ENCODE measurements around the gene KCNQ5. TPM values are rescaled to one million over a fixed set of nuclear protein-coding genes. Genes with fewer than 3 reads are reported as not detected.
"Not testable (repeated sequence)": the region's sequence is repeated elsewhere in the genome, so short reads cannot be mapped to it uniquely, and the experiment has no call there.

The KCNQ5 gene
- total and polyA plus RNA-seq, 2 donors: 1.0 to 1.7 TPM

- no peaks in the 10 kb centered on the region for H3K36me3 ChIP-seq (ENCODE audit: control insufficient read depth in 2 of 2, insufficient read depth in 2 of 2, low read length in 1 of 2)
- DNase-seq (ENCODE audit: low read depth in 6 of 9, low spot score in 9 of 9): no peak
- 97% methylated on average over 5 of the region's 5 CpGs for WGBS
- no peak overlapping the region for H3K27ac ChIP-seq (ENCODE audit: low read depth in 1 of 2, low read length in 1 of 2)
- no peaks in the 10 kb centered on the region for H3K4me1 ChIP-seq (ENCODE audit: control insufficient read depth in 2 of 2, insufficient read depth in 2 of 2, low read length in 2 of 2)
- H3K9me3 ChIP-seq (ENCODE audit: control insufficient read depth in 2 of 2, insufficient read depth in 1 of 2, low read length in 1 of 2): no peaks in the 10 kb centered on the region
- no peaks in the 10 kb centered on the region for H3K27me3 ChIP-seq (ENCODE audit: control insufficient read depth in 2 of 2, insufficient read depth in 1 of 2, low read length in 1 of 2)
- no peak overlapping the region for H3K4me3 ChIP-seq (ENCODE audit: low read length in 2 of 2)
Measured at GRCh38 chr6:73169633-73170032, 547.8 kb downstream of the KCNQ5 start.

DNA sequence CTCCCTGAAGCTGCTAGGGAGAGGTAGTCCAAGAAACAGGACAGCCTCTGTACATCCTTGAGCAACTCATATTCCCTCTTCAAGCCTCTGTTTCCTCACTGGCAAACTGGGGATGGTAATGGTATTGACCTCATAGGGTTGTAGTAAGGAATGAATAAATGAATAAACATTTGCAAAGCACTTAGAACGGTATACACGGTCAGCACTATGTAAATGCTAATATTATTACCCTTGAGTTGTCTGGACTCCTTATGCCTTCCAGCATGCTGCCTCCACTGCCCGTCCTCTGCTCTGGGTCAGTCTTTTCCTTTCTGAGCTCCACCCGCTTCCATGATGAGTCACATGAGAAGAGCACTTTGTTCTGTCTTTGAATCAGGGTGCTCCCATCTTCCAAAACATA lies 552.8 kb downstream of the KCNQ5 start:
- H3K27ac ChIP-seq (ENCODE audit: low read depth in 1 of 2, low read length in 1 of 2): no peak overlapping the region
- DNase-seq (ENCODE audit: low read depth in 6 of 9, low spot score in 9 of 9): no peak
- H3K36me3 ChIP-seq (ENCODE audit: control insufficient read depth in 2 of 2, insufficient read depth in 2 of 2, low read length in 1 of 2): no peaks in the 10 kb centered on the region
- no peaks in the 10 kb centered on the region for H3K27me3 ChIP-seq (ENCODE audit: control insufficient read depth in 2 of 2, insufficient read depth in 1 of 2, low read length in 1 of 2)
- WGBS: over 99% methylated on average over 4 of the region's 4 CpGs
- no peaks in the 10 kb centered on the region for H3K9me3 ChIP-seq (ENCODE audit: control insufficient read depth in 2 of 2, insufficient read depth in 1 of 2, low read length in 1 of 2)
- H3K4me3 ChIP-seq (ENCODE audit: low read length in 2 of 2): no peak overlapping the region
- no peaks in the 10 kb centered on the region for H3K4me1 ChIP-seq (ENCODE audit: control insufficient read depth in 2 of 2, insufficient read depth in 2 of 2, low read length in 2 of 2)

- 95% methylated on average over 6 of the region's 6 CpGs for WGBS
- H3K4me3 ChIP-seq (ENCODE audit: low read length in 2 of 2): no peak overlapping the region
- H3K9me3 ChIP-seq (ENCODE audit: control insufficient read depth in 2 of 2, insufficient read depth in 1 of 2, low read length in 1 of 2): no peaks in the 10 kb centered on the region
Measured at GRCh38 chr6:73176057-73176456, 554.2 kb downstream of the KCNQ5 start.

GRCh38 chr6:73177221-73177944 lies 555.5 kb downstream of the KCNQ5 start:
- H3K9me3 ChIP-seq (ENCODE audit: control insufficient read depth in 2 of 2, insufficient read depth in 1 of 2, low read length in 1 of 2): no peaks in the 10 kb centered on the region
- 96% methylated on average over 5 of the region's 5 CpGs for whole genome bisulfite sequencing
- no peak for DNase-seq (ENCODE audit: low read depth in 6 of 9, low spot score in 9 of 9)

More at GRCh38 chr6:73176057-73176456, 554.2 kb downstream of the KCNQ5 start:
- Histone ChIP-seq H3K27me3 (ENCODE audit: control insufficient read depth in 2 of 2, insufficient read depth in 1 of 2, low read length in 1 of 2) (no peaks in the 10 kb centered on the region), H3K4me1 (ENCODE audit: control insufficient read depth in 2 of 2, insufficient read depth in 2 of 2, low read length in 2 of 2) (no peaks in the 10 kb centered on the region), H3K36me3 (ENCODE audit: control insufficient read depth in 2 of 2, insufficient read depth in 2 of 2, low read length in 1 of 2) (no peaks in the 10 kb centered on the region), H3K27ac (ENCODE audit: low read depth in 1 of 2, low read length in 1 of 2) (no peak overlapping the region)
- DNase-seq (ENCODE audit: low read depth in 6 of 9, low spot score in 9 of 9): no peak

DNA sequence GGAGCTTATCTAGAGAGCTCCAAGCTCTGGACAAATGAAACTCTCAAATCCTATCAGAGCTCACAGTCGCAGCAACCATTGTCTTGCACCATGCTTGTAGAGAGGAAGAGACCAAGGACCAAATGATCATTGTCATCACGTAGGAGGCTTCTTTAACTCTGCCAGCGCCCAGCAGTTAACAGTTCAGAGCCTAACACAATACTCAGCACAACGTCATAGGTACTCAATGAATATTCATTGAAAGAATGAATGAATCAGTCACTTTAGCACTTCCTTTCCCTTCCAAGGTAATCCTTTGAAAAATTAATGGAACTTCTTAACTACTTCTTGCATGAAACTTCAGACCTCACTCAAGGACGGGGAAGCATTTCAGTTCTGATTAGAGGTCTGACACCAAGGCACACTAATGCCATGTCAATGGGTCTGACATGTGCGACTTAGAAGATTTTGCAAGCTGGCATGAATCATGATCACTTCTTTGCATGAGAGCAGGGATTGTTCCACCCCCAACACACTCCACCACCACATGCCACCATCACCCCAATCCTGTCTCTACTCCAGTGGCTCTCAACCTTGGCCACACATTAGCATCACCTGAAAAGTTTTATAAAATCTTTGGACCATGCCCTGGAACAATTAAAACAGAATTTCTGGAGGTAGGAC lies 558.3 kb downstream of the KCNQ5 start:
- WGBS: 94% methylated on average over 6 of the region's 6 CpGs
- Histone ChIP-seq H3K27me3 (ENCODE audit: control insufficient read depth in 2 of 2, insufficient read depth in 1 of 2, low read length in 1 of 2) (no peaks in the 10 kb centered on the region), H3K9me3 (ENCODE audit: control insufficient read depth in 2 of 2, insufficient read depth in 1 of 2, low read length in 1 of 2) (no peaks in the 10 kb centered on the region), H3K4me3 (ENCODE audit: low read length in 2 of 2) (no peak overlapping the region), H3K27ac (ENCODE audit: low read depth in 1 of 2, low read length in 1 of 2) (no peak overlapping the region), H3K36me3 (ENCODE audit: control insufficient read depth in 2 of 2, insufficient read depth in 2 of 2, low read length in 1 of 2) (no peaks in the 10 kb centered on the region), H3K4me1 (ENCODE audit: control insufficient read depth in 2 of 2, insufficient read depth in 2 of 2, low read length in 2 of 2) (no peaks in the 10 kb centered on the region)
- no peak for DNase-seq (ENCODE audit: low read depth in 6 of 9, low spot score in 9 of 9)

More at GRCh38 chr6:73177221-73177944, 555.5 kb downstream of the KCNQ5 start:
- Histone ChIP-seq H3K4me1 (ENCODE audit: control insufficient read depth in 2 of 2, insufficient read depth in 2 of 2, low read length in 2 of 2) (no peaks in the 10 kb centered on the region), H3K27me3 (ENCODE audit: control insufficient read depth in 2 of 2, insufficient read depth in 1 of 2, low read length in 1 of 2) (no peaks in the 10 kb centered on the region), H3K36me3 (ENCODE audit: control insufficient read depth in 2 of 2, insufficient read depth in 2 of 2, low read length in 1 of 2) (no peaks in the 10 kb centered on the region), H3K4me3 (ENCODE audit: low read length in 2 of 2) (no peak overlapping the region), H3K27ac (ENCODE audit: low read depth in 1 of 2, low read length in 1 of 2) (no peak overlapping the region)

DNA sequence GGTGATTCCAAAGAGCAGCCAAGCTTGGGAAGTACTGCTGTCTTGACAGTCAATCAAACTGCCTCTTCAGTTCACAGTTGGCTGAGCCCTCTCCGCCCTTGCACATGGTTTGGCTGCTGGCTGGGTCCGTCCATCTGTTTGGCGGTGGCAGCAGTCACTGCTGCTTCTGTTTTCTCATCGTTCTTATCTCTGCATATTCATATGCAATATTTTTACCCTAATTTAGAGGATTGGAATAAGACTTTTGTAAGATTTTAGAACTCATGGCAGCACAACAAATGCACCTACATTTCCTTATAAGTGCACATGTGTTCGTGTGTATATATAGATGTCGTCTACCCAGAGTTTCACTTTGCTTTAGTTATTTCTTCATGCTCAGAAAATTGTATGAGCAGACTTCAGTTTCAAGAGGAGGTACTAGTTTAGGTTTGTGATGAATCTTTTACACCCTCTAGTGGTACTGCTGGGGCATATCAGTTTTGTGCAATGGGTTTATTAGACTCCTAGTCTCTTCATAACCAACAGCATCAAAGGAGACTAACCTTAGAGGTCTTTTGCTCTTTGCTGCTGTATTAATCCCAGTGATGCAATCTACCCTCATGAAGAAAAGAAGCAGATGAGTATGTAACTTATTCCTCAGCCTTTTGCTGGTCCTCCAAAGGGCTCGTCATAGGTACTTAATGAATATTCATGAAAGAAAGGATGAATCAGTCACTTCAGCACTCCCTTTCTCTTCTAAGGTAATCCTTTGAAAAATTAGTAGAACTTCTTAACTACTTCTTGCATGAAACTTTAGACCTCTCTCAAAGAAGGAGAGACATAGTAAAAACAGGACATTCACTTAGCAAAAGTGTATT lies 559.1 kb downstream of the KCNQ5 start:
- H3K4me3 ChIP-seq (ENCODE audit: low read length in 2 of 2): no peak overlapping the region
- no peaks in the 10 kb centered on the region for H3K36me3 ChIP-seq (ENCODE audit: control insufficient read depth in 2 of 2, insufficient read depth in 2 of 2, low read length in 1 of 2)
- no peaks in the 10 kb centered on the region for H3K4me1 ChIP-seq (ENCODE audit: control insufficient read depth in 2 of 2, insufficient read depth in 2 of 2, low read length in 2 of 2)
- peak in 8 of 9 donors; percentile 13 to 60 (median 26) for DNase-seq (ENCODE audit: low read depth in 6 of 9, low spot score in 9 of 9)
- no peaks in the 10 kb centered on the region for H3K27me3 ChIP-seq (ENCODE audit: control insufficient read depth in 2 of 2, insufficient read depth in 1 of 2, low read length in 1 of 2)
- 42% methylated on average over 7 of the region's 7 CpGs for WGBS
- H3K27ac ChIP-seq (ENCODE audit: low read depth in 1 of 2, low read length in 1 of 2): no peak overlapping the region
- no peaks in the 10 kb centered on the region for H3K9me3 ChIP-seq (ENCODE audit: control insufficient read depth in 2 of 2, insufficient read depth in 1 of 2, low read length in 1 of 2)

DNA sequence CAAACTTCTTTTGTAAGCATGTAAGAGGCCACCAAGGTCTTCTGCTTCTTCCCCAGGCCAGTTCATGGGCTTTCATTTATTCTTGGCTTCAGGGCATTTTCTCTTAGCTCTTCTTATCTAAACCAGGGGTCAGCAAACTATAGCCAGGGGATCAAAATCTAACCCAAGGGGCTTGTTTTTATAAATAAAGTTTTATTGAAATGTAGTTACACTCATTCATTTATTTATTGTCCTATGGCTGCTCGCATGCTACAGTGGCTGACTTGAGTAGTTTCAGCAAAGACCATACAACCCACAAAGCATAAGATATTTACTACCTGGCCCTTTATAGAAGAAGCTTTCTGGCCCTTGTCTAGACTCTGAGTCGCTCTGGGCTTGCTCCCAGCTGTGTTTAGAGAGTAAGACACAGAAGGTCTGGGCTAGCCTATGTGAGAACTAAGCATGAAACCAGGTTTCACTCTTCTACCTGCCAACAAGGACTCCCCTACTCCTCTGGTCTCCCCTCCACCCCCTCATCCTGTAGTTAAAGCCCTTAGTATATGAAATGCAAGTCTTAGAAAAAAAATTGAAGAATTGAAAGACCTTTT lies 560.2 kb downstream of the KCNQ5 start:
- DNase-seq (ENCODE audit: low read depth in 6 of 9, low spot score in 9 of 9): no peak
- Histone ChIP-seq H3K4me3 (ENCODE audit: low read length in 2 of 2) (no peak overlapping the region), H3K27me3 (ENCODE audit: control insufficient read depth in 2 of 2, insufficient read depth in 1 of 2, low read length in 1 of 2) (no peaks in the 10 kb centered on the region), H3K36me3 (ENCODE audit: control insufficient read depth in 2 of 2, insufficient read depth in 2 of 2, low read length in 1 of 2) (no peaks in the 10 kb centered on the region), H3K27ac (ENCODE audit: low read depth in 1 of 2, low read length in 1 of 2) (no peak overlapping the region), H3K9me3 (ENCODE audit: control insufficient read depth in 2 of 2, insufficient read depth in 1 of 2, low read length in 1 of 2) (no peaks in the 10 kb centered on the region), H3K4me1 (ENCODE audit: control insufficient read depth in 2 of 2, insufficient read depth in 2 of 2, low read length in 2 of 2) (no peaks in the 10 kb centered on the region)
- 96% methylated on average over 2 of the region's 2 CpGs for WGBS

DNA sequence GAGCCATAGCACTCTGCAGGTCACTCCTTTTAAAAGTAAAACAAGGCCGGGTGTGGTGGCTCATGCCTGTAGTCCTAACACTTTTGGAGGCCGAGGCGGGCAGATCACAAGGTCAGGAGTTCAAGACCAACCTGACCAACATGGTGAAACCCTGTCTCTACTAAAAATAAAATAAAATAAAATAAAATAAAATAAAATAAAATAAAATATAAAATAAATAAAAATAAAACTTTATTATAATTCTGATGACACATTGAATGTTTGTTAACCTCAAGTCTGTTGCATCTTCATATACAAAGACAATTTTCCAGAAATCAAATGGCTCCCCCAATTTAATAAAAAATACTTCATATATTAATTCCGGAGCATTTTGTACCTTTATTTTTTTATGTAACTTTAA lies 571.4 kb downstream of the KCNQ5 start:
- H3K27me3 ChIP-seq (ENCODE audit: control insufficient read depth in 2 of 2, insufficient read depth in 1 of 2, low read length in 1 of 2); DNase-seq (ENCODE audit: low read depth in 6 of 9, low spot score in 9 of 9): not testable (repeated sequence)

More for the DNA sequence above, 571.4 kb downstream of the KCNQ5 start:
- H3K36me3 ChIP-seq (ENCODE audit: control insufficient read depth in 2 of 2, insufficient read depth in 2 of 2, low read length in 1 of 2); H3K27ac ChIP-seq (ENCODE audit: low read depth in 1 of 2, low read length in 1 of 2); H3K4me3 ChIP-seq (ENCODE audit: low read length in 2 of 2); H3K9me3 ChIP-seq (ENCODE audit: control insufficient read depth in 2 of 2, insufficient read depth in 1 of 2, low read length in 1 of 2); H3K4me1 ChIP-seq (ENCODE audit: control insufficient read depth in 2 of 2, insufficient read depth in 2 of 2, low read length in 2 of 2): not testable (repeated sequence)
- WGBS: 98% methylated on average over 4 of the region's 4 CpGs

All from thymus (tissue), 11 donors.